Duodenal mucosa (tissue), 2 donors: Measurements from ENCODE around the gene UBE2L5.

Experiments
- H3K27ac ChIP-seq: one replicate; pipeline ENCODE4 v1.7.0; 2013; ENCODE audit warnings: low read depth, low read length
- H3K27me3 ChIP-seq, 2 donors: one replicate each; pipeline ENCODE4 v1.7.0; 2013; ENCODE audit warnings: low read length in 2 of 2, control low read depth in 1 of 2; ENCODE audit not compliant: insufficient read depth in 2 of 2, control insufficient read depth in 1 of 2
- H3K36me3 ChIP-seq, 2 donors: one replicate each; pipeline ENCODE4 v1.7.0; 2013; ENCODE audit warnings: low read length in 2 of 2, control low read depth in 1 of 2; ENCODE audit not compliant: insufficient read depth in 2 of 2, control insufficient read depth in 1 of 2
- H3K4me1 ChIP-seq, 2 donors: one replicate each; pipeline ENCODE4 v1.7.0; 2013; ENCODE audit warnings: low read length in 2 of 2, control low read depth in 1 of 2; ENCODE audit not compliant: insufficient read depth in 2 of 2, control insufficient read depth in 1 of 2
- H3K4me3 ChIP-seq, 2 donors: one replicate each; pipeline ENCODE4 v1.7.0; 2013; ENCODE audit warnings: low read length in 2 of 2, low read depth in 1 of 2
- H3K9ac ChIP-seq, 2 donors: one replicate each; pipeline ENCODE4 v1.7.0; 2013; ENCODE audit warnings: low read length in 2 of 2, low read depth in 1 of 2
- H3K9me3 ChIP-seq, 2 donors: one replicate each; pipeline ENCODE4 v1.7.0; 2013; ENCODE audit warnings: low read length in 2 of 2, control low read depth in 1 of 2; ENCODE audit not compliant: control insufficient read depth in 1 of 2

The UBE2L5 gene

DNA sequence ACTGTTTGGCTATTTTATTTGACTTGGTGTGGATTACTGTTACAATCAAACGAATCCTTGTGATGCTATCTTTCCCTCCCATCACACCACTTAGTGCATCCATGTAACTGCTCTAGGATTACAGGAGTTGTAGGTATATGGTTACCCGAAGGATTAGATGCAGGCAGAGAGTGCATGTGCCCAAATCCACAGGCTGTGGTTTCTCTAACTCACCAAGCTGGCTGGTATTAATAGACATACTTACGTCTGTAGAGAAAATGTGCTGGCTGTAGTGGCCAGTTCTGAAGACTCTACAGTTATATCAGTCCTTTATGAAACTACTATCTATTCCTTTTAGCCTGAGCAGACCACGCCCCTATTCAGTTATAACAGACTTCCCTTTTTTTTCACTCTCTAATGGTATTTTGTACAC lies 44.6 kb downstream of the UBE2L5 start:
- no peaks in the 10 kb centered on the region for H3K27me3 ChIP-seq

DNA sequence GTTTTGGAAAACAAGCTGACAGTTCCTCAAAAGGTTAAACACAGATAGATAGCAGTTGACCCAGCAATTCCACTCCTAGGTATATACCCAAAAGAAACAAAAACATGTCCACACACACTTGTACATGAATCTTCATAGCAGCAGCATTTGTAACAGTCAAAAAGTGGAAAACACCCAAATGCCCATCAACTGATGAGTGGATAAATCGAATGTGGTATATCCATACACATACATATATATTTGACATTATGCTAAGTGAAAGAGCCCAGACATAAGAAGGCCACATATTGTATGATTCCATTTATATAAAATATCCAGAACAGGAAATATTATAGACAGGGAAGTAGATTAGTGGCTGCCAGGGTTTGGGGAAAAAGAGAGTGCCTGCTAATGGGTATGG lies 51.4 kb downstream of the UBE2L5 start:
- no peaks in the 10 kb centered on the region for H3K4me1 ChIP-seq
- no peaks in the 10 kb centered on the region for H3K9me3 ChIP-seq
- no peak overlapping the region for H3K9ac ChIP-seq
- H3K4me3 ChIP-seq: no peak overlapping the region
- no peaks in the 10 kb centered on the region for H3K27me3 ChIP-seq
- H3K36me3 ChIP-seq: no peaks in the 10 kb centered on the region
- no peak overlapping the region for H3K27ac ChIP-seq

More for the DNA sequence above, 44.6 kb downstream of the UBE2L5 start:
- peaks cover 25 to 27% of the 10 kb centered on the region in 2 donors for H3K4me1 ChIP-seq
- H3K4me3 ChIP-seq: no peak overlapping the region
- H3K36me3 ChIP-seq: peaks cover 10 to 11% of the 10 kb centered on the region in 2 donors
- H3K9ac ChIP-seq: no peak overlapping the region
- no peaks in the 10 kb centered on the region for H3K9me3 ChIP-seq
- H3K27ac ChIP-seq: no peak overlapping the region

DNA sequence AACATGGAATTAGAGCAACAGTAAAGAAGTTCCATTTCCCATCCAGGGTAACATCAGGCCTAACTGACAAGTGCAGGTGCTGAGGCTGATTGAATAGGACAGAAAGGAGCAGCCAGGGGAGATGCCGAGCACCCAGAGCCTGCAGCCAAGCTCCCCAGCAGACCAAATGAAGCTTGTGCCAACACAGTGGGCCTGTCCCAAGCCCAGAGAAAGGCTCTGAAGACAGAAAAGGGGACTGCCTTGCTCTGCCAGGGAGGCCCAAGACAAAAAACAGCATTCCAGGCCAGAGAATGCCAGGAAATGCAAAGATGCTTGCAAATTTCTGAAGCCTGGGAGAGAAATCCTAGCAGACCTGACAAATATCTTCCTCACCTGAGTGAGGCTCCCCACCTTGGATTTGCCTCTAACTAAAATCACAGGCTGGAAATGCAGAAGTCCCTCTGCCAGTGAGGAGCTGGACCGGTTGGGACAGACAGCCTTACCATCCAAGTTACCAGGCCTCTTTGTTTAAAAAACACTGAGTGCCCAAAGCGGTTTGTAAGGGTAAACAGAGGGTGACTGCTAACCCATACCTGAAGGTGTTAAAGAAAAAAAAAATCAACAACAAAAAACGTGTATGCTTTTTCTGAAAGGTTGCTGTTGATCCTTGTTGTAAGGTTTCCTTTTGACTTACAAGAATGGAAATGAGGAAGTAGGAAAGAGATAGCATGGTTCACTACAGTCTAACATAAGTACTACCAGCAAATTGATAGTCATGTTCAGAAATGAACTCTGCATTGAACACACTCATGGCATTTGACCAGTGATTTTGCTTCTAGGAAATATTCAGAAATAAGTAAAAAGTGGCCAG lies 55.3 kb downstream of the UBE2L5 start:
- Histone ChIP-seq H3K27me3 (no peaks in the 10 kb centered on the region), H3K4me1 (peaks cover 10 to 12% of the 10 kb centered on the region in 2 donors), H3K27ac (no peak overlapping the region), H3K9ac (no peak overlapping the region), H3K36me3 (no peaks in the 10 kb centered on the region), H3K4me3 (no peak overlapping the region), H3K9me3 (no peaks in the 10 kb centered on the region)
